ENCODE measurements around the gene TMEM179.

Gene TMEM179

DNA sequence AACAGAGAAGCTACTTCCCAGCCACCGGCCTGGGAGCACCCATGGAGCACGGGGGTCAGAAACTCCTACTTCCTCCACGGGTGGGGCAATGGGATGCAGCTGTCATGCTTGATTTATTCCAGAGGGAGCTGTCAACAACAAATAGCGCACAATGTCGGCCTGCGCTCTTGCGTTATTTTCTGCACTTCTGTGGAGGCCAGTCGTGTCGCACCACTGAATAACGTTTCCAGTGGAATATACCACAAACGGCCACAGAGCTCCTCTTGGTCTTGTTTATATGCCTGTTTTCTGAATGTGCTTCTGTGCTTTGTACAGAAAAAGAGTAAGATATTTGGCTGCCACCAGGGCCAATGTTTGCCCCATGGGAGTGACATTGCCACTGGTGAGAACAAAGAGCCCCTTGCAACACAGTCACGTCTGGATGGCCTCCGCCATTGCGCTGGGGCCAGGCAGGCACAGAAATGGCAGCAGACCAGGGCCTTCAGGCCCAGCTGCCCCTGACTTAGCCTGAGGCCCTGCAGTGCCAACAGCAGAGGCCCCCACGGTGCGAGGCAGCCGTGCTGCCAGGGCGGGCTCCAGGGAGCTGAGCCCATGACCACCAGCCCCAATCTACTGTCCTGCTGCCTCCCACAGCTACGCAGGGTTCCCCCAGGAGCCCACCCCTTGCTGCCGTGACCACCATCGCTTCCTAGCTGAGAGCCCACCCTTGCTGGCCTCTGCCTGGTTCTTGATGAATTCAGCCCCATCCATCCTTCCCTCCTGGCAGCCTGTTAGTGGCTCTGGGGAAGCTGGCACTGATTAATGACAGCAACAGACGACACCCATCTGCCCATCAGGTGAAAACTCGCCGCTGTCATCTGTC, 28.9 kb upstream of the TMEM179 start:
- H3K4me3 ChIP-seq (ENCODE audit: low read depth, low read length), result no peak overlapping the region
- TF ChIP-seq, protein P1, sequence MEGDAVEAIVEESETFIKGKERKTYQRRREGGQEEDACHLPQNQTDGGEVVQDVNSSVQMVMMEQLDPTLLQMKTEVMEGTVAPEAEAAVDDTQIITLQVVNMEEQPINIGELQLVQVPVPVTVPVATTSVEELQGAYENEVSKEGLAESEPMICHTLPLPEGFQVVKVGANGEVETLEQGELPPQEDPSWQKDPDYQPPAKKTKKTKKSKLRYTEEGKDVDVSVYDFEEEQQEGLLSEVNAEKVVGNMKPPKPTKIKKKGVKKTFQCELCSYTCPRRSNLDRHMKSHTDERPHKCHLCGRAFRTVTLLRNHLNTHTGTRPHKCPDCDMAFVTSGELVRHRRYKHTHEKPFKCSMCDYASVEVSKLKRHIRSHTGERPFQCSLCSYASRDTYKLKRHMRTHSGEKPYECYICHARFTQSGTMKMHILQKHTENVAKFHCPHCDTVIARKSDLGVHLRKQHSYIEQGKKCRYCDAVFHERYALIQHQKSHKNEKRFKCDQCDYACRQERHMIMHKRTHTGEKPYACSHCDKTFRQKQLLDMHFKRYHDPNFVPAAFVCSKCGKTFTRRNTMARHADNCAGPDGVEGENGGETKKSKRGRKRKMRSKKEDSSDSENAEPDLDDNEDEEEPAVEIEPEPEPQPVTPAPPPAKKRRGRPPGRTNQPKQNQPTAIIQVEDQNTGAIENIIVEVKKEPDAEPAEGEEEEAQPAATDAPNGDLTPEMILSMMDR (IDR thresholded peaks at IDR 0.05; ENCODE audit: low read depth, low read length, missing control alignments), result no peak
- no peak for DNase-seq (ENCODE audit: low read depth)

DNA sequence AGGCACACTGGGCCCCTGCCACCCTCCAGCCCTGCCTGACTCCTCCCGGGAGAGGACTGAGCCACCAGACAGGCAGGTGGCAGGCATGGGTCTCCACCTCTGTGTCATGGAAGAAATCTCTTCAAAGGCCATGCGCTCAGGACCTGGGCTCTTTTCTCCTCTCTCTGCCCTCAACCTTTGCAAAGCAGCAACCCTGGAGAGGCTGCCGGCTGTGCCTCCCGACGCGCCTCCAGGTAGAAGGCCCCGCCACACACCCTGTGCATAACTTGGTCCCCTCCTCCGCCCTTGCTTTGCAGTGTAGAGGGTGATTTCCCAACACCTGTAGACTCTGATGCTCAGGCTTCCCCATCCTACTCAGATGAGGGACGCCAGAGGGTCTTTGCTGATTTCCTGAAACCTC, 28.2 kb upstream of the TMEM179 start:
- DNase-seq (ENCODE audit: low read depth), result no peak
- no peak overlapping the region for H3K4me3 ChIP-seq (ENCODE audit: low read depth, low read length)
- TF ChIP-seq, protein P1 (IDR thresholded peaks at IDR 0.05; ENCODE audit: low read depth, low read length, missing control alignments), result no peak

DNA sequence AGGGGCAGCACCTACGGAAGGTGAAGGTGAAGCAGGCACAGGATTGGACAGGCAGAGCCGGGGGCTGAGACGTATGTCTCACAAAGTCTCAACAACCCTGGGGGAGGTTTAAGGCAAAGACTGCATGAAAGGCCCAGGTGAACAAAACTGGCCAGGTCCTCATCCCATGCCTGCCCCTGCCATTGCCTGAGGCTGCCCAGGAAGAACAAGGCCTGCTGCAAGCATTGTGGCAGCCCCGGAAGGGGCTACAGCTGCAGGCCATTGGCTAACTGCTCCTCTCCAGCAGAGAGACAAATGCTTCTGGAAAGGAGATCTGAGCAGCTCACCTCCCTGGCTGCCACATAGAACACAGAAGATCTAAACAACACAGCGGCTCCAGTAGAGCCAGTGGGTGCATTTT, 20.4 kb upstream of the TMEM179 start:
- no peak for DNase-seq (ENCODE audit: low read depth)

DNA sequence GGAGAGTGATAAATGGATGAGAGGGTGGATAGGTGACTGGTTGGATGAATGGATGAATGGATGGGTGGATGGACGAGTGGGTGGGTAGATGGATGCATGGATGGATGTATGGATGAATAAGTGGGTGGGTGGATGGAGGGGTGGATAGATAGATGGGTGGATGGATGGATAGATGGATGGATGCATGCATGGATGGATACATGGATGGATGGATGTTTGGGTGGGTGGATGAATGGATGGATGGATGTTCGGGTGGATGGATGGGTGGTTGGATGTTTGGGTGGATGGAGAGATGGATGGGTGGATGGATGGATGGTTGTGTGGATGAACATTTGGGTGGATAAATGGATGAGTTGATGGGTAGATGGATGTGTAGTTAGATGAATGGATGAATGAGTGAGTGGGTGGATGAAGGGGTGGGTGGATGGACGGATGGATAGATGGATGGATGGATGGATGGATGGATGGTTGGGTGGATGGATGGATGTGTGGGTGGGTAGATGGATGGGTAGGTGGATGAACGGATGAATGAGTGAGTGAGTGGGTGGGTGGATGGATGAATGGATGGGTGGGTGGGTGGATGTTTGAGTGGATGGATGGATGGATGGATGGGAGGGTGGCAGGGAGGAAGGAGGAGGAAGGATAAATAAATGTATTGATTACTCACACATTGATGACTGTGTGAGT, 9.7 kb upstream of the TMEM179 start:
- no peak for DNase-seq (ENCODE audit: low read depth)
- TF ChIP-seq, protein P1 (IDR thresholded peaks at IDR 0.05; ENCODE audit: low read depth, low read length, missing control alignments), result no peak
- H3K4me3 ChIP-seq (ENCODE audit: low read depth, low read length), result no peak overlapping the region

More for the DNA sequence above, 20.4 kb upstream of the TMEM179 start:
- TF ChIP-seq, protein P1 (IDR thresholded peaks at IDR 0.05; ENCODE audit: low read depth, low read length, missing control alignments), result no peak
- H3K4me3 ChIP-seq (ENCODE audit: low read depth, low read length), result no peak overlapping the region

DNA sequence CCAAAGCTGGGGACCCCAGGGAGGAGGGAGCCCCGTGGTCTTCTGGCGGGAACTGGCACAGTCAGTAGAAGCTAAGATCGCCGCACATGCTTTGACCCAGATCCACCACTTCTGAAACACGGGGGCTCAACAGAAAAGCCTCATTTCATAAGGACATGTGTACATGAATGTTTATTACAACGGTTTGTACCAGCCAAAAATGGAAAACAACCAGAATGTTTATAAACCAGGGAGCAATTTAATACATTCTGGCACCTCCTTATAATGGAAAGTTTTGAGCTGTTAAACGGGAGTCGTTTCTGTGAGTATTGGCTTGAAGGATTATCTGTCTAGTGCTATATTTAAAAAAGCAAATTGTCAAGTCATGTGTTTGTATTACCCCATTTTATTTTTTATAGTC, 7.3 kb upstream of the TMEM179 start:
- TF ChIP-seq, protein P1 (IDR thresholded peaks at IDR 0.05; ENCODE audit: low read depth, low read length, missing control alignments), result no peak
- no peak overlapping the region for H3K4me3 ChIP-seq (ENCODE audit: low read depth, low read length)

DNA sequence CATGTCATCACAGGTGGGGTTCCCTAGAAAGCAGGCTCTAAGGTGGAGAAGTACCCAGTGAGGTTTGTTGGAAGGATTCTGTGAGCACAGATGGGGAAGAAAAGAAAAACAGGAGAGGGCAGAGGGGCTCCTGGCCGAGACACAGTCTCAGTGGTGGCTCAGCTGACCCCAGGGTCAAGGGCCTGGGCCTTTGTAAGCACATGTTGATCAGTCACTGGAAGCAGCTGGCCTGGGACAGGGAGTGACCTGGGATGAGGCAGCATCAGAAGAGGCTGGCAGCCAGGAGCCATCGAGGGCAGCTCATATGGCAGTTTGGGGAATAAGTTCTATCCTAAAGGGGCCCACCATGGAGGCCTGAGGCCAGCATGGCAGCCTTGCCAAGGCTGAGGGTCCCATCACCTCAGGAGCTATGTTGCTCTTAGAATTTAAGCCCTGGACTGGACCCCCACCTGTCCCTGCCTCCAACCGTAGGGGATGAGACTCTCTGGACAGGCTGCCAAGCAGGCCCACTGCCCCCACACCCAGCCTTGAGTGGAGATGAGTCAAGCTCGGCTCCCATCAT, 6.3 kb upstream of the TMEM179 start:
- TF ChIP-seq, protein P1 (IDR thresholded peaks at IDR 0.05; ENCODE audit: low read depth, low read length, missing control alignments), result no peak
- no peak overlapping the region for H3K4me3 ChIP-seq (ENCODE audit: low read depth, low read length)
- no peak for DNase-seq (ENCODE audit: low read depth)

More for the DNA sequence above, 7.3 kb upstream of the TMEM179 start:
- DNase-seq (ENCODE audit: low read depth), result no peak

Data from GM12864 (cell line).